Activated T-helper 1 cell treated with Interleukin-2 at 50 U/mL for 16 hours (primary cell): ENCODE results near the gene ZBTB7C.

Source experiments
- DNase-seq: peaks from one replicate; pipeline ENCODE4 v3.0.0-alpha.2; 2020; ENCODE audit warnings: low read depth

Gene ZBTB7C

GRCh38 chr18:48085781-48086487, 323.2 kb downstream of the ZBTB7C start:
- no peak for DNase-seq

- no peak for DNase-seq
Observed at GRCh38 chr18:48084858-48085257, 324.3 kb downstream of the ZBTB7C start.

GRCh38 chr18:48084041-48084757, 325.0 kb downstream of the ZBTB7C start:
- no peak for DNase-seq

GRCh38 chr18:48080546-48080945, 328.6 kb downstream of the ZBTB7C start:
- DNase-seq, result no peak

- no peak for DNase-seq
Observed at GRCh38 chr18:48079885-48080284, 329.3 kb downstream of the ZBTB7C start.

- no peak for DNase-seq
Observed at GRCh38 chr18:48078448-48078847, 330.7 kb downstream of the ZBTB7C start.

- DNase-seq, result no peak
Observed at GRCh38 chr18:48077291-48077690, 331.9 kb downstream of the ZBTB7C start.

GRCh38 chr18:48076461-48076860, 332.7 kb downstream of the ZBTB7C start:
- no peak for DNase-seq

- DNase-seq, result no peak
Observed at GRCh38 chr18:48075707-48076093, 333.5 kb downstream of the ZBTB7C start.

GRCh38 chr18:48074929-48075706, 334.1 kb downstream of the ZBTB7C start:
- no peak for DNase-seq

- DNase-seq, result no peak
Observed at GRCh38 chr18:48073211-48073930, 335.8 kb downstream of the ZBTB7C start.

- no peak for DNase-seq
Observed at GRCh38 chr18:48072428-48073204, 336.6 kb downstream of the ZBTB7C start.

GRCh38 chr18:48068916-48069445, 340.2 kb downstream of the ZBTB7C start:
- no peak for DNase-seq

- no peak for DNase-seq
Observed at GRCh38 chr18:48066225-48066652, 342.9 kb downstream of the ZBTB7C start.

- DNase-seq, result no peak
Observed at GRCh38 chr18:48065601-48065995, 343.6 kb downstream of the ZBTB7C start.

- DNase-seq, result no peak
Observed at GRCh38 chr18:48064978-48065600, 344.1 kb downstream of the ZBTB7C start.

- DNase-seq, result no peak
Observed at GRCh38 chr18:48061781-48062570, 347.2 kb downstream of the ZBTB7C start.

GRCh38 chr18:48060970-48061369, 348.2 kb downstream of the ZBTB7C start:
- DNase-seq, result no peak

- no peak for DNase-seq
Observed at GRCh38 chr18:48060346-48060745, 348.8 kb downstream of the ZBTB7C start.
